Breast epithelium (tissue), 4 donors: Measurements from ENCODE around the gene TNS1. TPM values are rescaled to one million over a fixed set of nuclear protein-coding genes. Genes with fewer than 3 reads are reported as not detected.

Source experiments
- DNase-seq, 2 donors: peaks; one replicate each; pipeline ENCODE4 v3.0.0-alpha.2; 2019; ENCODE audit warnings: low spot score in 2 of 2
- H3K27ac ChIP-seq, 2 donors: fragments of 200-600 bp; sonication (generic) in 1 of 2; one replicate each; pipeline ENCODE4 v1.5.1; 2016 to 2019; ENCODE audit warnings: mild to moderate bottlenecking in 1 of 2
- H3K27me3 ChIP-seq, 2 donors: fragments of 200-600 bp; sonication (generic) in 1 of 2; one replicate each; pipeline versions ENCODE4 v1.5.1 to v1.6.0; 2017 to 2019; ENCODE audit warnings: control low read depth in 1 of 2, mild to moderate bottlenecking in 1 of 2
- H3K36me3 ChIP-seq: fragments of 200-600 bp; one replicate; pipeline ENCODE4 v1.5.1; 2019
- H3K4me1 ChIP-seq, 2 donors: fragments of 200-600 bp; sonication (generic); one replicate each; pipeline ENCODE4 v1.5.1; 2016 to 2019; ENCODE audit warnings: control low read depth in 1 of 2
- H3K4me3 ChIP-seq, 3 donors: fragments of 200-600 bp; sonication (generic); 1 replicate in 2 of 3; 2 replicates in 1 of 3; pipeline ENCODE4 v1.5.1; 2016 to 2019; ENCODE audit warnings: mild to moderate bottlenecking in 3 of 3, moderate library complexity in 2 of 3
- H3K9me3 ChIP-seq, 2 donors: fragments of 200-600 bp; sonication (generic) in 1 of 2; one replicate each; pipeline ENCODE4 v1.5.1; 2016 to 2019; ENCODE audit warnings: control low read depth in 1 of 2
- POLR2A ChIP-seq: fragments of 450-650 bp; IDR thresholded peaks from one replicate; pipeline ENCODE4 v1.6.1; 2016; ENCODE audit warnings: antibody characterized with exemption, mild to moderate bottlenecking, moderate library complexity
- POLR2AphosphoS5 ChIP-seq, 3 donors: sonication (generic); formaldehyde crosslinking; IDR thresholded peaks; one replicate each; pipeline ENCODE4 v1.6.1; 2017; ENCODE audit warnings: antibody characterized with exemption in 3 of 3
- intact Hi-C: fragments of 100-400 bp; cut with DNase I; formaldehyde crosslinking; loops from one replicate; pipeline ENCODE4 v1.15.1; 2023; ENCODE audit warnings: low total_unique reads
- total RNA-seq, 3 donors: library from RNA; depleted of rRNA; stranded (reverse); fragments of >200 nt; gene quantifications; one replicate each; pipeline ENCODE4 v1.1.0, GENCODE V29; 2016
- TF ChIP-seq, protein P1 (sequence below), 3 donors: fragments of 450-650 bp; IDR thresholded peaks; one replicate each; pipeline ENCODE4 v1.5.1; 2016 to 2017; ENCODE audit warnings: antibody characterized with exemption in 3 of 3, mild to moderate bottlenecking in 3 of 3, moderate library complexity in 3 of 3

Gene TNS1
- total RNA-seq, 3 donors from 2014 or later: 141 to 577 (median 154) TPM

DNA sequence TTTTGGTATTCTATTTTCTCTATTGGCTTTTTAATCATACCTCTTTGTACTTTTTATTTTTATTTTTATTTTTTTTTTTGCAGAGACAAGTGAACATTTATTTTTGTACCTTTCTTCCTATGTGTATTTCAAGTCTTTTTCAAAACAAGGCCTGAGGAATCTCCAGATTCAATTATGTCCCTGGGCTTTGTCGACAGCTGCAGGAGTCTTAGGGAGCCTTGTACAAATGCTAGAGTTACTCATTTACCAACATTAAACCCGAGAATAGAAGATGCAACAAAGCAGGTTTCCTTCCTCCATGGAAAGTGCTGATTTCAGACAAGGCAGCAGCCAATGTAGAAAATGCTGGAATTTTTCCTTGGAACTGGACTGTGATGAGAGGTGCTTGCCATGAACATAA lies 242.8 kb downstream of the TNS1 start:
- Histone ChIP-seq H3K27ac (no peak overlapping the region), H3K27me3 (no peaks in the 10 kb centered on the region), H3K4me1 (no peaks in the 10 kb centered on the region), H3K4me3 (no peak overlapping the region), H3K36me3 (no peaks in the 10 kb centered on the region), H3K9me3 (peaks cover 6 to 13% of the 10 kb centered on the region in 2 donors)
- intact Hi-C loops: no loop called here
- no peak for DNase-seq
- TF ChIP-seq, protein P1, sequence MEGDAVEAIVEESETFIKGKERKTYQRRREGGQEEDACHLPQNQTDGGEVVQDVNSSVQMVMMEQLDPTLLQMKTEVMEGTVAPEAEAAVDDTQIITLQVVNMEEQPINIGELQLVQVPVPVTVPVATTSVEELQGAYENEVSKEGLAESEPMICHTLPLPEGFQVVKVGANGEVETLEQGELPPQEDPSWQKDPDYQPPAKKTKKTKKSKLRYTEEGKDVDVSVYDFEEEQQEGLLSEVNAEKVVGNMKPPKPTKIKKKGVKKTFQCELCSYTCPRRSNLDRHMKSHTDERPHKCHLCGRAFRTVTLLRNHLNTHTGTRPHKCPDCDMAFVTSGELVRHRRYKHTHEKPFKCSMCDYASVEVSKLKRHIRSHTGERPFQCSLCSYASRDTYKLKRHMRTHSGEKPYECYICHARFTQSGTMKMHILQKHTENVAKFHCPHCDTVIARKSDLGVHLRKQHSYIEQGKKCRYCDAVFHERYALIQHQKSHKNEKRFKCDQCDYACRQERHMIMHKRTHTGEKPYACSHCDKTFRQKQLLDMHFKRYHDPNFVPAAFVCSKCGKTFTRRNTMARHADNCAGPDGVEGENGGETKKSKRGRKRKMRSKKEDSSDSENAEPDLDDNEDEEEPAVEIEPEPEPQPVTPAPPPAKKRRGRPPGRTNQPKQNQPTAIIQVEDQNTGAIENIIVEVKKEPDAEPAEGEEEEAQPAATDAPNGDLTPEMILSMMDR (IDR thresholded peaks at IDR 0.05): no peak
- no peak for TF ChIP-seq POLR2A
- TF ChIP-seq POLR2AphosphoS5 (IDR thresholded peaks at IDR 0.05): no peak

DNA sequence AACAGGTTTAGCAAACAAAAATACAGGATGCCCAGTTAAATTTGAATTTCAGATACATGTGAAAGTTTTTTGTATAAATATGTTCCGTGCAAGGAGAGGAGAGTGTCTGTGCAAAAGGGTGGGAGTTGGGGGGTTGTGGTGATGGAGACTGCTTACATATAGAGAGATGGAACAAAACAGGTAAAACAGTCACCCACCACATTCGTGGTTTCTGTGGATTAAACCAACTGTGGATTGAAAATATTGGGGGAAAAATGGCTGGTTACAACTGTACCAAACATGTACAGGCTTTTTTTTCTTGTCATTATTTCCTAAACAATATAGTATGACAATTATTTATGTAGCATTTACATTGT lies 245.7 kb downstream of the TNS1 start:
- no peaks in the 10 kb centered on the region for H3K4me1 ChIP-seq

DNA sequence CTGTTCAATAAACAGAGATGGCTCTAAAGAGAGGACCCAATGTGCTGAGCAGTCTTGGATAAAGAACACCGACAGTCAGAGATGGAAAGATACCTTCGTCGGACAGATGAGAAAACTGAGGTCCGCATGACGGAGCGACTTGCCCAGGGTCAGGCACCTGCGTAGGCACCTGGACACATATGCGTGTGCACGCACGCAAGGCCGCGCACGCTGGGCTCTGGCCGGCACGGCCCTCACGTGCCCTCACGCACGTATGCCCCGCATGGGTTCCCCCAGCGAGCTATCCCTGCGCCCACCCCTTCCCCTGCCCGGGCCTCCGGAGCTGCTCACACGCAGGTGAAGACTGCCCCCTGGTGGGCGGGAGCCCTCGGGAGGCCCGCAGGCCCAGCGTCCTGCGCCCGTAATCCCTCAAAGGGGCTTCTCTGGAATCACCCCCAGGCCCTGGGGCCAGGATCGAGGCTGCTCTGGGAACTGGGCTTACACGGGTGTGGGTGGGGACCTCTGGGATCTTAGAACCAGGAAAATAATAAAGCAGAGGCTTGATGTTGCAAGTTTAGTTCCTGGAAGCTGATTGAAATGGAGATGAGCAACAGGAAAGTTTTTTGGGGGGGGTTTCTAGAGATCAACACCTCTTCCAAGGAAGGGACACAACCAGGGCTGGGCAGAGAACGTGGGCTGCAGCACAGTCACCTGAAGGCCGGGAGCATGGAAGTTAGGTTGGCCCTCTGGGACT lies 246.3 kb downstream of the TNS1 start:
- intact Hi-C loops: no loop called here
- Histone ChIP-seq H3K27ac (no peak overlapping the region), H3K9me3 (peaks cover 0 to 5% of the 10 kb centered on the region in 2 donors), H3K4me1 (no peaks in the 10 kb centered on the region), H3K36me3 (no peaks in the 10 kb centered on the region), H3K27me3 (no peaks in the 10 kb centered on the region), H3K4me3 (peak overlapping the region in 1 of 3 donors; percentile 14)
- peak in 1 of 2 donors; percentile 65 for DNase-seq
- TF ChIP-seq, protein P1 (IDR thresholded peaks at IDR 0.05): peak in 2 of 3 donors; percentile 75 to 78
- TF ChIP-seq POLR2AphosphoS5 (IDR thresholded peaks at IDR 0.05): peak in 1 of 3 donors; percentile 27
- TF ChIP-seq POLR2A: no peak

More for the DNA sequence above, 245.7 kb downstream of the TNS1 start:
- DNase-seq: no peak
- no peak overlapping the region for H3K27ac ChIP-seq
- H3K27me3 ChIP-seq: no peaks in the 10 kb centered on the region
- no peaks in the 10 kb centered on the region for H3K36me3 ChIP-seq
- intact Hi-C loops: no loop called here
- no peak overlapping the region for H3K4me3 ChIP-seq
- TF ChIP-seq, protein P1 (IDR thresholded peaks at IDR 0.05): no peak
- TF ChIP-seq POLR2AphosphoS5 (IDR thresholded peaks at IDR 0.05) (no peak), POLR2A (no peak)
- H3K9me3 ChIP-seq: peaks cover 3 to 10% of the 10 kb centered on the region in 2 donors

DNA sequence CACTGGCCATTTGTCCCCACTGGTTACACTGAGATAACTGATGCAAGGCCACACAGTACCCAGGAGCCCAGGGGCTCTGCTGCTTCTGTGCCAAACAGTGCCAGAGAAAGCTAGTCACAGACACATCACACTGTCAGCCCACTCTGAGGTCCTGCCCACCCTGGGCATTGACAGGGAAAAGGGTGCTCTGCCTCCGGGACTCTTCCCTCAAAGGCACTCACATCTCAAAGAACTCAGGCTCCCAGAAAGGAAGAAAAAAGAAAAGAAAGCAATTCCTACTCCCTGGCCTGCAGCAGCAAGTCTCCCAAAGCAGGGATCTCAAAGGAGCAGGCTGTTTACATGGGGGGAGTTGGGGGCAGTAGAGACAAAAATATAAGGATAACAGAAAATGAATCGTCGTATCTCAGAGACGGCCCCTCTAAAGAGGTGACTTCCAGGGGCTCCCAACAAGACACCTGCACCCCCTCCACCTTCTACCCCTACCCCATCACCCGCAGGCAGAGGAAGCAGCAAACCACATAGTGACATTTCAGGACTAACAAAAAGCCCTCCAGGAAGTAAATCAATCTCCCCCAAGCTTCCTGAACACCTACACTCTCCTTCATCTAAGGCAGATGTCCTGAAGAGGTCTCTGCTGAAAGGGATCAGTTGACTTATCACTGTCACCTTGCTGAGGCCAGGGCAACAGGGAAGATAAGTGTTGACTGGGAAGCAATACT lies 247.6 kb downstream of the TNS1 start:
- TF ChIP-seq, protein P1 (IDR thresholded peaks at IDR 0.05): no peak
- TF ChIP-seq POLR2A (no peak), POLR2AphosphoS5 (IDR thresholded peaks at IDR 0.05) (no peak)
- no peaks in the 10 kb centered on the region for H3K36me3 ChIP-seq
- H3K4me3 ChIP-seq: no peak overlapping the region
- no peaks in the 10 kb centered on the region for H3K9me3 ChIP-seq
- H3K27ac ChIP-seq: no peak overlapping the region
- H3K27me3 ChIP-seq: no peaks in the 10 kb centered on the region
- H3K4me1 ChIP-seq: no peaks in the 10 kb centered on the region
- DNase-seq: no peak
- intact Hi-C loops: no loop called here
